HG03378 (cell line): ENCODE measurements around the gene HSF2.
A peak's percentile ranks its signal among the peaks of the same experiment; 100 is the strongest.

Experiments
- ATAC-seq: cut with Tn5 transposase; IDR thresholded peaks from one replicate; pipeline ENCODE4 v1.9.1; 2021; ENCODE audit warnings: mild to moderate bottlenecking, moderate library complexity; ENCODE audit not compliant: unreplicated experiment

HSF2 gene, protein sequence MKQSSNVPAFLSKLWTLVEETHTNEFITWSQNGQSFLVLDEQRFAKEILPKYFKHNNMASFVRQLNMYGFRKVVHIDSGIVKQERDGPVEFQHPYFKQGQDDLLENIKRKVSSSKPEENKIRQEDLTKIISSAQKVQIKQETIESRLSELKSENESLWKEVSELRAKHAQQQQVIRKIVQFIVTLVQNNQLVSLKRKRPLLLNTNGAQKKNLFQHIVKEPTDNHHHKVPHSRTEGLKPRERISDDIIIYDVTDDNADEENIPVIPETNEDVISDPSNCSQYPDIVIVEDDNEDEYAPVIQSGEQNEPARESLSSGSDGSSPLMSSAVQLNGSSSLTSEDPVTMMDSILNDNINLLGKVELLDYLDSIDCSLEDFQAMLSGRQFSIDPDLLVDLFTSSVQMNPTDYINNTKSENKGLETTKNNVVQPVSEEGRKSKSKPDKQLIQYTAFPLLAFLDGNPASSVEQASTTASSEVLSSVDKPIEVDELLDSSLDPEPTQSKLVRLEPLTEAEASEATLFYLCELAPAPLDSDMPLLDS

DNA sequence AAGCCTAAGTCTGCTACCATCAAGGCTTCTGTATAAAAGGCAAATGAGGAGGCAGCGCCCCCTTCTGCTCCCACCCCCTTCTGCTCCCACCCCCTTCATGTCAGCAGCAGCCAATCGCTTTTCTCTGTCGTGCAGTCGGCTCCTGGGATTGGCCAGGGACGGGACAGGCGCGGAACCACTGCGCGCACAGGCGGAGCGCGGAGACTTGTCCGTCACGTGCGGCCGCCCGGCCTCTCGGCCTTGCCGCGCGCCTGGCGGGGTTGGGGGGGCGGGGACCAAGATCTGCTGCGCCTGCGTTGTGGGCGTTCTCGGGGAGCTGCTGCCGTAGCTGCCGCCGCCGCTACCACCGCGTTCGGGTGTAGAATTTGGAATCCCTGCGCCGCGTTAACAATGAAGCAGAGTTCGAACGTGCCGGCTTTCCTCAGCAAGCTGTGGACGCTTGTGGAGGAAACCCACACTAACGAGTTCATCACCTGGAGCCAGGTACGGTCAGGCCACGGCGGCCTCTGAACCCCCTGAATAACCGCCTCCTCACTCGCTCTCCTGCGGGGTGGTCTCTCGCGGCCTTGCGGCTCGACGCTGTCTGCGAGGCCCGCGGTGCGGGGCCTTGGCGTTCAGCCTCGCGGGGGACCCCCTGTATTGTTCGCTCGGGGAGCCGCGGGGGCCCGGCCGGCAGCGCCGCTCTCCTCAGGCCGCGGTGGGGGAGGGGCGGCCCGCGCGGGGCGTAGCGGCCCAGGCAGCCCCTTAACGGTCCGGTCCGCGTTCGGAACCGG is at the start of gene HSF2:
HSF2 (plus strand) TSS at position 305 of the 773 bp plus-strand sequence; CDS start at position 391, 86 bp downstream.
- peak; percentile 94 for ATAC-seq

DNA sequence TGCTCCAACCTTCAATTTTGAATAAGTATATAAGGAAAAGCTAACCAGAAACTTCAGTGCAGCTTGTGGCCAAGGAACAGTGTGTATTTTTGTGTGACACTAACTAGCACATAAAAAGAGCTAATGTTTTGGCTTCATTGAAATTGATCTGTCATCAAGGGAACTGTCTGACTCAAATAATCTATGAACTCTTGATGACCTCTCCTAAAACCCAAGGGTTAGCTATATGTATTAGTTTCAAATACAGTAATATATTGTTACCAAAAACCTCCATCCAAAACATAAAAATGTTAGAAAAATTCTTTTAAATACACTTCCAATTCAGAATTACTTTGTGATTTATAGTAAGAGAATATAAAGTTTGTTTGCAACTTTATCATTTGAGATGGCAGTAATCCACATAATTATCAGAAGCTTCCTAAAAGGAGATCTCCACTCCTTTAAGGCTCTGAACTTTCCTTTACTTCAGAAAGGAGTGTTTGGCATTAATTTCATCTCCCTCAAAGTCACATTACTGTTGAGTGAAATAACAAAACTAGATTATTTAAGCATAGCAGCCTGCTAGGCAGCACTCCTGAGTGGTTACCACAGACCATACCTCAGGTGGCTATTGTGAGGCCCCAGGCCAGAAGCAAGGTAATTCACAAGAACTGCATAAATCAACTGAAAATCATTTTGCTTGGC is 46.3 kb upstream of the HSF2 start:
- no peak for ATAC-seq

- ATAC-seq: no peak
These were observed 38.6 kb upstream of the HSF2 start for GRCh38 chr6:122360809-122361208.

- no peak for ATAC-seq
These were observed 38.0 kb upstream of the HSF2 start for GRCh38 chr6:122361314-122361979.

GRCh38 chr6:122363769-122364483 is 35.5 kb upstream of the HSF2 start:
- no peak for ATAC-seq

GRCh38 chr6:122365775-122366403 is 33.6 kb upstream of the HSF2 start:
- no peak for ATAC-seq

DNA sequence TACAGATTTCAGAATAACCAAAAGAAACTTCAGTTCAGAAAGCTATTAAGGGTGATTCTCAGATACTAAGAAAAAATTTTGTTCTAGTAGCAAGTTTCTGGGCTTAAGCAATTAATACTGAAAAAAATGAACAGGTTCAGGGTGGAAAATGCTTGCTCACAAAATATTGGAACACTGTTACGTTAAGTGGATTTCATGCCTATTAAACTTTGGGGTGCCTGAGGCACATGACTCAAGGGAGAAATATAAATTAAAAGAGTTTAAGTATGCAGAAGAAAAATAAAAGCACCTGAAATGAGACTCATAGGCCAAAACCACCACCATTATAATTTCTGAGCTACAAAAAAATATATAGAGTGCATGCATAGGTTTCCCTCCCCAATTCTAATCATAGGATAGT is 32.3 kb upstream of the HSF2 start:
- ATAC-seq: no peak

- no peak for ATAC-seq
These were observed 29.9 kb upstream of the HSF2 start for GRCh38 chr6:122369536-122369935.

- no peak for ATAC-seq
These were observed 26.8 kb upstream of the HSF2 start for GRCh38 chr6:122372647-122373046.

GRCh38 chr6:122374307-122374706 is 25.1 kb upstream of the HSF2 start:
- no peak for ATAC-seq

DNA sequence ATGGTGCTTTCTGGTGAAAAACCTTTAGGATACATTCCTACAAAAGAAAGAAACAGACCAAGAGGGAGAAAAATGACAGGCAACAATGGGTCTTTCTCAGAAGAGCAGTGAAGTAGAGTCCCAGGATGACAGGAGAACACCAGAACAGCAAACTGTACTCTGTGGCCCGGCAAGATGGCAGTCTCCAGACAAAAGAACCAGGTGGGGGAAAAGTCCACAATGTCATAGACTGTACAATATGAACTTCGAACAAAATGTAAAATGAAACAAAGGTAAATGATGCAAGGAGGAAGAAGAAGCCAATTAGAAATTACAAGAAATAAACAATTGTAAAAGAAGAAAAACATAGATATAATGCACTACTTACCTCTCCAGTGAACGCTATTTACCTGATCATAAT is 23.2 kb upstream of the HSF2 start:
- ATAC-seq: no peak

DNA sequence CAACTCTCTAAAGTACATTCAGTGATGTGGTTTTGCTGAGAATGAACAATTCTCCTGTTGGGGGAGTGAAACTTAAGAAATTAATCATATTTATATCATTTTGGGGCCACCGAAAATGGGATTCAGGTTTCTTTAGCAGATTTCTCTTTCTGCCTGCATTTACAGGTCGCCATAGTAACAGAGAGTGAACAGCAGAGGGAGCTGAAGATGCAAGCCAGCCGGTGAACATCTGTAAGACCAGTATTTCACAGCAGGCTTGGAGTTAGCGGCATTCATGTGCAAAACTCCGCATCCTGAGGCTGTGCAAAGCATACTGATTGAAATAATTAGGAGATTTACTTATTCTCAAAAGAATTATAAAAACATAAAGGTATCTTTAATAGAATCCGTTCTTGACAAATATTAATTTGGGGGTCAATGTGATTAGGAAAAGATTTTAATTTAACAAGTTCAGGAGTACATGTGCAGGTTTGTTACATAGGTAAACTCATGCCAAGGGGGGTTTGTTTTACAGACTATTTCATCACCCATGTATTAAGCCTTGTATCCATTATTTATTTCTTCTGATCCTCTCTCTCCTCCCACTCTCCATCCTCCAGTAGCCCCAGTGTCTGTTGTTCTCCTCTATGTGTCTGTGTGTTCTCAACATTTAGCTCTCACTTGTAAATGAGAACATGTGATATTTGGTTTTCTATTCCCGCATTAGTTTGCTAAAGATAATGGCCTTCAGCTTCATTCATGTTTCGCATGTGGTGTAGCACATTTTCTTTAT is 17.8 kb upstream of the HSF2 start:
- peak; percentile 100 for ATAC-seq

DNA sequence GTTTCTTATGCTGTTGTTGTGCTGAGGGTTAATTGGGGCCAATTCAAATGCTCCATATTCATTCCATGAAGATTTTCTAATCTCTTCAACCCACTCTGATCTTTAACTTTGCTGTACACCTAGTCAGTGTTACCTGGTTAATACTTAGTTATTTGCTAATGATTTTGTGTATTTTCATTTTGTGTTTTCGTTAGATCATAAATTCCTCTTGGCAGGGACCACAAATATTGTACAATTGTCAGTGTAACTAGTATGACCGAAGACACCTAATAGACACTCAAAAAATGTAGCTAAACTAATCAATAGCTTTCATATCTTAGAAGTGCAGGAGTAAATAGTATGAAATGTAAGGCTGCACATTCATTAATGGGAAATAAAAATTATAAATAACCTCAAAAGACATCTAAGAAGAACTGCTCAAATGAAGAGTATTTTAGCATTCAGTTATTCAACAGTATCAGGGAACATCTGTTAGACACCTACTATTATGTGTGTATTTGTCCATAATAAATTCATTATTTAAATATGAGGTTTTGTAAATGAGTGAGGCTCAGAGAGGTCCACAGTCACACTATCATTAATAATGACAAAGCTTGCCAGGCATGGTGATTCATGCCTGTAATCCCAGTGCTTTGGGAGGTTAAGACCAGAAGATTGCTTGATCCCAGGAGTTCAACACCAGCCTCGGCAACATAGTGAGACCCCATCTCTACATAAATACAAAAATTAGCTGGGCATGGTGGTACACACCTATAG is 13.4 kb upstream of the HSF2 start:
- ATAC-seq: no peak

DNA sequence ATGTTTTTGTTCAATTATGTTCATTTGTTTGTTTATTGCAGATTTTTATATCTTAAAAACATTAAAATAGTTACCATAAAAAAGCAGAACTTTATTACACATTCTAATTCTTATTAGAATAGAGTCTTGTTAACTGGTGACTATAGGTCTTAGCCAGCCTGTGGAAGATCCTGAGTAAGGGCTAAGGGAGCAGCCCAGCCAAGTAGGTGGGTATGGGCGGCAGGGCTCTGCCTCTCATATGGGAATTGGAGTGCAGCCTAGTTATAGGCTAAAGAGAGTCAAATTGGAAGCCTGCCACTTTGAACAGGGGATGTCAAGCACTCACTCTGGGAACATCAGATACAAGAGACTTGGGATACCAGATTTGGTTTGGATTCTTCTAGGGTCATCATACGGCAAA is 10.5 kb upstream of the HSF2 start:
- ATAC-seq: no peak

DNA sequence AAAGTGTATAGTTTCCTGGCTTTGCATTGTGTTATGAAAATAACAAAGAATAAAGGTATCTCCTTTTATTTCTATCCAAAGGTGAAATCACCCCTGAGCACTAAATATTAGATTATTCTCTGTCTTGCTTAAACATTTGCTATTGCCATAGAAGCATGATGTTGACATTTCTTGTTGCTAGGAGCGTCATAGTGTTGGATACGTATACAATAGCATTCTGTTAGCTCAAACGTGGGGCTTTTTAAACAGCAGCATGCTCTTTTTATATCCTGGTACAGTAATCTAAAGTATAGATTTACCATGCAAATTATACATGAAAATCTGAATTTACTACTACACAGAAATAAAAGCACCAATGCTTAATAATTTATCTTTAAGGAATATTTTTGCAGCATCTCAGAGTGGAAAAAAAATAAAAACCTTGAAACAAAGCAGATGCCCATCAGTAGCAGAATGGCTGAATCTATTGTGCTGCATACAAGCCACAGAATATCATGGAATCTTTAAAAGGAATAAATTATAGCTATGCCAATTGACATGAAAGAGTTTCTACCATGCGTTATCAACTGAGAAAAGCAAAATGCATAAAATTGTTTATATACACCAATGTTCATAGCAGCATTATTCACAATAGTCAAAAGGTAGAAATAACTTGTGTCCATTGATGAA is 9.6 kb upstream of the HSF2 start:
- ATAC-seq: no peak

GRCh38 chr6:122392564-122393350 is 6.7 kb upstream of the HSF2 start:
- no peak for ATAC-seq

DNA sequence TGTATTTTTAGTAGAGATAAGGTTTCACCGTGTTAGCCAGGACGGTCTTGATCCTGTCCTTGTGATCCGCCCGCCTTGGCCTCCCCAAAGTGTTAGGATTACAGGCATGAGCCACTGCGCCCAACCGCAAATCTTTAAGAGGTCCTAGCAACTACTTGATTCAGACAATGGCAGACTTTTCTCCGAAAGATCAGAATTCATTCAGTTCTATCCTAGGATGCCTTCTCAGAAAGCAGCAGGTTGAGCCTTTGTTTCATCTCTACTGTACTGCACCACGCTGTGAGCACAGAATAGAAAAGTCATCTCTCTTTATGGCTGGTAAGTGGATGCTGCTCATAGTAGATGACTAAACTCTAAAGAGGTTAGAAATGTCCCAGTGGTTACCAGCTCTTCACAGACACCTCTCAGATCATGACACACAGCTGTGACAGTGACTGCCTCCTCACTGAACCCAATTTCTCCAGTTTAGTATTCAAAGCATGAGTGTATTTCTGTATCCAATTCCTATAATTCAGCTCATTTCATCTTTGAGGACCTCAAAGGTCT is 6.0 kb upstream of the HSF2 start:
- ATAC-seq: peak; percentile 57
